ENCODE measurements around the gene REN. TPM values are rescaled to one million over a fixed set of nuclear protein-coding genes. Genes with fewer than 3 reads are reported as not detected.

REN gene
- total and polyA plus RNA-seq, 5 experiments from 2014 or later = not detected

DNA sequence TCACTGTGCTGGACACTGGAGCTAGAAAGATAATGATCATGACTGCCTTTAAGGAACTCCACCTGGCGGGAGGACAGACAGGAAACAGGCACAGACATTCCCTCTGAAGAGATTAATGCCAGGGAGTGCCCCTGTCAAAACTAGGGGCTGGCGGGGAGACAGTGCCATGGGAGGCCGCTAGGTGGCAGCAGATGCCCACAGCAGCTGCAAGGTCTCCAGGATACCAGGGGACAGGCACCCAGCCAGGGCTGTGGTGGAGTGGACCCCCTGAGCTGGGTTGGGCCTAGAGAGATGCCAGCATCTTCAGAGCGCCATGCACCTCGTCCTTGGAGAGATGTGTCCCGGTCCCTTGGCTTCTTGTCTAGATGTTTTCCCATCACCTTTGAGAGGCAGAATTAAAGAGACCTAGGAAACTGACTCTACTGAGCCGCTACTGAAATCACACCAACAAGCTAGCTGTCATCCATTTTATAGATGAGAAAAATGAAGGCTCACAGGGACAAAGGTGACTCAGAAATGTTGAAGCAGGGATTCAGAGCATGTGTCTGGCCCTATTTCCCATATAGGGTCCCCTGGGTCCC is 3.6 kb downstream of the REN start:
- POLR2A ChIA-PET = interaction anchor here (1.2 to 3.1 kb wide), 2 partner anchors 11 to 201 kb away, joined by 4 to 13 read pairs; partner anchors contain the start of gene ETNK2
- H3K9me3 Mint-ChIP-seq = peaks cover 0 to 7% (median 6%) of the 10 kb centered on the region in 9 donors
- H3K36me3 Mint-ChIP-seq = peaks cover 0 to 5% (median 4%) of the 10 kb centered on the region in 3 donors
- DNase-seq = peak; percentile 65 to 88 (median 78)
- H3K27ac Mint-ChIP-seq = peak overlapping the region in 1 of 10 donors; percentile 91
- H3K27me3 Mint-ChIP-seq = peaks cover 3 to 10% (median 6%) of the 10 kb centered on the region in 5 donors
- H3K4me3 Mint-ChIP-seq = no peak overlapping the region
- ATAC-seq = peak; percentile 98 to 100
- H3K4me1 Mint-ChIP-seq = peaks cover 0 to 2% (median 0%) of the 10 kb centered on the region in 4 donors

DNA sequence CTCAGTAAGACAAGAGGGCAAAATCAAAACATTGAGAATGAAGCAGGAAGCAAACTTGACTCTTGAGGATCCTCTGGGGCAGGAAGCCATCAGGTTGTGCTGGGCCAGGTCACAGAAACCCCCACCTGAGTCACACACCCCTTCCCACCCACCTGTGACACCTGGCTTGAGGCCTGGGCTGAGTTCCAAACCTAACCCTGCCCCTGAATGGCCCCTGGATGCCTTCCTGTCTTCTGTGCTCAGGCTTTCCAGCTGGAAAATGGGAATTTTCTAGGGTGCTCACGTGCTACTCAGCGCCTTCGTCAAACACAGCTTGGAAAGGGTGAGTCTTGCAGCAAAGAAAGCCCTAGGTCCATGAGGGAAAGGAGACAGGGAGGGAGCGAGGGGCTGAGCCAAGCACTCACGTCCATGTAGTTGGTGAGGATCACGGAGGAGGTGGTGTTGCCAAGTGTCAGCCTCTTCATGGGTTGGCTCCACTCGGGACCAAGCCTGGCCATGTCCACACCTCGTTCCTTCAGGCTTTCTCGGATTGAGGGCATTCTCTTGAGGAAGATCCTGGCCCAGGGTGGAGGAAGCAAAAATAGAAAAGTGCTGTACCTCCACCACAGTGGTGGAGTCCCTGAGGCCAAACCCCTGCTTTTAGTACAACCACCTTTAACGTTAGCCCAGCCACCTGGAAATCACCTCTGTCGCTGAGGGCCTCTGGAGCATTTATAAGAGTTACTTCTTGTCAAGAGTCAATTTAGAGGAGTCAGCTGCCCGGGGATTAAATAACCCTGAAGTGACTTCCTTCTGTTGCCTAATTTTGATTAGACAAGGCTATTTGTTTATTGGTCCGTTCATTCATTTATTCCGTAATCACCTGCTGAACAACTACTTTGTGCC is 4.3 kb downstream of the REN start:
- ATAC-seq (no peak), DNase-seq (no peak)
- Mint-ChIP-seq H3K27ac (peak overlapping the region in 1 of 10 donors; percentile 91), H3K36me3 (no peaks in the 10 kb centered on the region), H3K4me1 (peaks cover 0 to 2% (median 0%) of the 10 kb centered on the region in 4 donors), H3K4me3 (no peak overlapping the region), H3K27me3 (peaks cover 2 to 10% (median 6%) of the 10 kb centered on the region in 5 donors), H3K9me3 (peaks cover 0 to under 1% (median 0%) of the 10 kb centered on the region in 9 donors)
- POLR2A ChIA-PET = interaction anchor here (1.2 to 3.1 kb wide), 2 partner anchors 10 to 202 kb away, joined by 4 to 13 read pairs; partner anchors contain the start of gene ETNK2

DNA sequence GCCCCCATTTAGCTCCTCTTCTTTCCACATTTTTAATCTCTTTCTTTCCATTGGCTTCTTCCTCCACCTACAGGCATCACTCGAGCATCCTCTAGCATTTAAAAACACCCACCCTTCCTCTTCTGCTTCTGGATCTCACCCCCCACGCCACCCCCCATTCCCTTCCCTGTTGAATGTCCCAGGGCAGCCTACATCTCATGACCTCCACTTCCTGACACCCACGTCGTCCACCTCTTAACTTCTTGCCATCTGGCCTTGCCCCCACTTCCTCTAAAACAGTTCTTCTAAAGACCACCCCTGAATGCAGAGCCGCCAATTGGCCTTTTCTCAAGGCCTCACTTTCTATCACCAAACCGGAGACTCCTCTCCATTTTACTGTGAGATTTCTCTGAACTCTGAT is 8.2 kb downstream of the REN start:
- POLR2A ChIA-PET = interaction anchor here (0.6 to 0.7 kb wide), 2 partner anchors 192 to 1114 kb away, joined by 3 to 5 read pairs; no protein-coding TSS in a partner anchor
- Mint-ChIP-seq H3K4me1 (peaks cover 0 to 2% (median 0%) of the 10 kb centered on the region in 4 donors), H3K27ac (peak overlapping the region in 1 of 10 donors; percentile 23), H3K27me3 (peaks cover 2 to 9% (median 4%) of the 10 kb centered on the region in 5 donors), H3K36me3 (no peaks in the 10 kb centered on the region), H3K9me3 (no peaks in the 10 kb centered on the region), H3K4me3 (no peak overlapping the region)
- ATAC-seq (no peak), DNase-seq (no peak)

DNA sequence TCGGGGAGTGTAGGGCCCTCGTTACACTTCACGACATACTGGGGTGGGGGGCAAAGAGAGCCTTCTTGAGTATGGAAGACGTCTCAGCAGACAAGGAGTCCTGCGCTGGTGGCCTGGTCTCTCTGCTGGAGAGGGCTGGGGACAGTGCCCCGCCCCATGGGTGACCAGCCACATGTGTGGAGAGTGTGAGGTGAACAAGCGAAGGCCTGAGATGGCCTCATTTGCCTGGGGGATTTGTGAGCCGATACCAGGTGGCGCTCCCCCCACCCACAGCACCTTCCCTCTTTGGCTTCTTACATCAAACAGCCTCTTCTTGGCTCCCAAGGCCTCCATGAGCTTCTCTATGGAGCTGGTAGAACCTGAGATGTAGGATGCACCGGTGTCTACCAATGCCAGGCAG is 10.3 kb downstream of the REN start:
- H3K27me3 Mint-ChIP-seq = peaks cover 0 to 5% (median 2%) of the 10 kb centered on the region in 5 donors
- POLR2A ChIA-PET = no interaction called here

DNA sequence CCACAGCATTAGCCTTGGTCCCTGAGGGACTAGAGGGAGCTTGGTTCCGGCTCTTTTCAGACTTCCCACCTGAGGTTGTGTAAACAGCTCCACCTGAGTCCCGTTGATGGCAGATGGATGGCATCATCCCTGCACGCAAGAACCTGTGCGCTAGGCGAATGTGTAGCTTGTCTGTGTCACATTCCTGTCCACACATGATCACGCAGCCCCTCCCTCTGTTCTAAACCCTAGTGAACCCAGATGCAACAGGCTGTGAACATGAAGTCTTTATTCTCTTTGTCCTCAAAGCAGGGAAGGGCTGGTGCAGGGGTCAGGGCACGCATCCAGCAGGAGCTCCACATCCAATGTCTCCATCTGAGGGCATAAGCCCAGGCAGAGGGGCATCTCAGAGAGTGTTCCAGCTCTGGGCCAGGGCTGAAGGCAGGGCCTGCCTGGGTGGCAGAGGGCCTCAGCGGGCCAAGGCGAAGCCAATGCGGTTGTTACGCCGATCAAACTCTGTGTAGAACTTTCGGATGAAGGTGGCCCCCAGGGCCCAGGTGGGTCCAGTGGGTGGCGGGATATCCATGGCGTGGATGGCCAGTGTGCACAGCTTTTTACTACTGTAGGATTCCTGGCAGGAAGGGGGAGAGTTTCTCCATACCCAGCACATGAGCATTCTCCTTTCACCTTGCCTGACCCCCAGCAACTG is 11.4 kb downstream of the REN start:
- POLR2A ChIA-PET = no interaction called here
- Mint-ChIP-seq H3K27me3 (no peaks in the 10 kb centered on the region), H3K4me3 (peak overlapping the region in 2 of 10 donors; percentile 2 to 68), H3K9me3 (no peaks in the 10 kb centered on the region), H3K36me3 (no peaks in the 10 kb centered on the region), H3K27ac (no peak overlapping the region), H3K4me1 (peaks cover 0 to 15% (median 7%) of the 10 kb centered on the region in 4 donors)
- ATAC-seq (no peak), DNase-seq (no peak)

More for the DNA sequence above, 10.3 kb downstream of the REN start:
- Mint-ChIP-seq H3K27ac (peak overlapping the region in 2 of 10 donors; percentile 15 to 60), H3K4me3 (no peak overlapping the region), H3K9me3 (no peaks in the 10 kb centered on the region), H3K4me1 (peaks cover 0 to 7% (median 2%) of the 10 kb centered on the region in 4 donors), H3K36me3 (no peaks in the 10 kb centered on the region)
- ATAC-seq (no peak), DNase-seq (no peak)

DNA sequence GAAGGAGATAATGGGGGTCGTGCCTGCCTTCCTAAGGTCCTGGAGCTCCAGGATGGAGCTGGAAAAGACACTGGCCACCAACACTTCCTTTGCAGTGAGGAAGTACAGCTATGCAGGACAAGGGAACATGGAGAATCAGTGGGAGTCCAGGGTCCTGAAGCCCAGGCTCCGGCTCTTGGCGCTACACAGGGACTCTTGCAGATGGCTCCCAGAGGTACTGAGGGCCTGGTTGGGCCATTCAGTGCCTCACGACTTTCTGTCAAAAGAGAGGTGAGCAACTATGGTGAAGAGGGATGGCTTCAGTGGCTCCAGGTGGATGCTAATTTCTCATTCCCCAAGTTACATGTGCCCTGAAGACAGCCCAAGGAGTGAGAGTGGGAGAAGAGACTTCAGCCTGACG is 12.5 kb downstream of the REN start:
- H3K27ac Mint-ChIP-seq = no peak overlapping the region
- DNase-seq (no peak), ATAC-seq (no peak)
- POLR2A ChIA-PET = no interaction called here
- H3K36me3 Mint-ChIP-seq = no peaks in the 10 kb centered on the region
- peaks cover 2 to 15% (median 7%) of the 10 kb centered on the region in 4 donors for H3K4me1 Mint-ChIP-seq
- no peaks in the 10 kb centered on the region for H3K27me3 Mint-ChIP-seq
- H3K4me3 Mint-ChIP-seq = peak overlapping the region in 5 of 10 donors; percentile 5 to 41 (median 19)
- no peaks in the 10 kb centered on the region for H3K9me3 Mint-ChIP-seq

DNA sequence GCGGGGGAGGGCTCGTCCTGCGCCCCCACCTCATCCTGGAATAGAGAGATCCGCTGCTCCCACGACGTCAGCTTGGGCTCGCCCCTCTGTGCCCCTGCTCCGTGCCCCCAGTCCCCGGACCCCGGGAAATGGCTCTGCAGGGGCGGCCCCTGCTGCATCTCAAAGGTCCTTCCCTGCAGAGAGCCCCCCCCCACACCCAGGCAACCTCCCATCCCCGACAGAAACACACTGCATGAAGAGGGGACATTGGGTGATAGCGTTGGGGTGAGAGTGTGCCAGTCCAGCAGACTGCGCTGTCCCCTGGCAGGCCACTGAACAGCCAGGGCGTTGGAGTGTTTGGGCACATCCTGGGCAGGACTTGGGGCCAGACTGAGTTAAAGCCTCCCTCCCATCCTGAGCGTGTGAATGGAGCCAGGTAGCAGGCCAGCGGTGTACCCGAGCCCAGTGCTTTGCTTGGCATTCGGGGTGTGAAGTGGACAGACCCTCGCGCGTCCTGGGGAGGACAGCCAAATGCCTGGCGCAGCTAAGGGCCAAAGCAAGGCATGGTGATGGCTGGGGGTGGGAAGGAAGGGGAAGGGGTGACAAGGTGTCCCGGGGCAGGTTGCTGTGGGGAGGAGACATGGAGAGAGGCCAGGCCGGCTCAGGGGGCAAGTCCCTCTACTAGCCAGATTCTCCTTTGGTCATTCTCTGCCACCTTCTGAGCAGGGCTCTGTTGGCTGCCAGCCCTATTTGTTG is 13.7 kb downstream of the REN start:
- H3K36me3 Mint-ChIP-seq = no peaks in the 10 kb centered on the region
- ATAC-seq (peak in 1 of 2 donors; percentile 22), DNase-seq (no peak)
- no peaks in the 10 kb centered on the region for H3K9me3 Mint-ChIP-seq
- peak overlapping the region in 7 of 10 donors; percentile 20 to 74 (median 60) for H3K27ac Mint-ChIP-seq
- peaks cover 2 to 15% (median 7%) of the 10 kb centered on the region in 4 donors for H3K4me1 Mint-ChIP-seq
- POLR2A ChIA-PET = interaction anchor here (0.9 to 1.3 kb wide), 2 partner anchors 10 to 230 kb away, joined by 4 to 6 read pairs; no protein-coding TSS in a partner anchor
- H3K4me3 Mint-ChIP-seq = peak overlapping the region; percentile 64 to 87 (median 74)
- H3K27me3 Mint-ChIP-seq = no peaks in the 10 kb centered on the region

DNA sequence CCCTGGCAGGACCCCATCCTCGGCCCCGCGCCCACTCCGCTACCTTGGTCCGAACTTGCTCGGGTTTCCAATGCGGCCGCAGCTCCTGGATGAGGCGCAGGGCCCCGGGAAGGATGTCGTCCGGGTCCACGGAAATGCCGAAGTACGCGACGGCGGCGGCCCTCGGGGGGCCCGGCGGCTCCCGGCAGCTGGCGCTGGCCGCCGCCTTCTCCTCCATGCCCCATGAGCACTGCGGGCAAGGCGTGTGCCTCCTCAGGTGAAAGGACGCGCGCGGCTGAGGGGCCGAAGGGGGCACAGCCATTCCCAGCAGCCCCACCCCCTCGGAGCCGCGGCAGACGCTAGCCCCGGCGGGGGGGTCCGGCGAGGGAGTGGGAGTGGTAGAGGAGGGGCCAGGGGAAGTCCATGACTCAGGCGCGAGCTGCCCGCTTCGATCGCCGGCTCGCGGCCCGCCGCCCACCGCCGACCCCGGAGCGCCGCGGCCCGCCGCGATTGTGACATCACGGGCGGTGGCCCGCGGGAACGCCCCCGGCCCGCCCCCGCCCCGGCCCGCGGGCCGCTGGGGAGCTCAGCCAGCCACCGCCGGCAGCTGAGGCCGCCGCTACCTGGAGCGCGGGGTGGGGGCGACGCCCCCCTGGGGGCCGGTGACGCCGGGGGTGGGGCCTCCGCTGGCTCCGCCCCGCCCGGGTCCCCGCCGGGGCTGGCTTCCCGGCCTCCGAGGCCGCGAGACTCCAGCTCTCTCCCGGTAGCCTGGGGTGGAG is 14.4 kb downstream of the REN start, which contains the start of gene ETNK2:
TSS of gene ETNK2 (minus strand) at position 493 of the 758 bp plus-strand sequence. CDS start at position 301, 192 bp downstream.
- H3K36me3 Mint-ChIP-seq = no peaks in the 10 kb centered on the region
- no peaks in the 10 kb centered on the region for H3K27me3 Mint-ChIP-seq
- peaks cover 2 to 15% (median 7%) of the 10 kb centered on the region in 4 donors for H3K4me1 Mint-ChIP-seq
- H3K9me3 Mint-ChIP-seq = no peaks in the 10 kb centered on the region
- POLR2A ChIA-PET = interaction anchor here (0.5 to 1.3 kb wide), 3 partner anchors 11 to 289 kb away, joined by 4 to 6 read pairs (median 6); no protein-coding TSS in a partner anchor
- ATAC-seq (peak; percentile 83 to 84), DNase-seq (peak; percentile 32 to 77 (median 66))
- H3K27ac Mint-ChIP-seq = peak within 1 kb of the TSS in 8 of 10 donors; percentile 20 to 87 (median 68)
- peak within 1 kb of the TSS; percentile 70 to 88 (median 76) for H3K4me3 Mint-ChIP-seq

DNA sequence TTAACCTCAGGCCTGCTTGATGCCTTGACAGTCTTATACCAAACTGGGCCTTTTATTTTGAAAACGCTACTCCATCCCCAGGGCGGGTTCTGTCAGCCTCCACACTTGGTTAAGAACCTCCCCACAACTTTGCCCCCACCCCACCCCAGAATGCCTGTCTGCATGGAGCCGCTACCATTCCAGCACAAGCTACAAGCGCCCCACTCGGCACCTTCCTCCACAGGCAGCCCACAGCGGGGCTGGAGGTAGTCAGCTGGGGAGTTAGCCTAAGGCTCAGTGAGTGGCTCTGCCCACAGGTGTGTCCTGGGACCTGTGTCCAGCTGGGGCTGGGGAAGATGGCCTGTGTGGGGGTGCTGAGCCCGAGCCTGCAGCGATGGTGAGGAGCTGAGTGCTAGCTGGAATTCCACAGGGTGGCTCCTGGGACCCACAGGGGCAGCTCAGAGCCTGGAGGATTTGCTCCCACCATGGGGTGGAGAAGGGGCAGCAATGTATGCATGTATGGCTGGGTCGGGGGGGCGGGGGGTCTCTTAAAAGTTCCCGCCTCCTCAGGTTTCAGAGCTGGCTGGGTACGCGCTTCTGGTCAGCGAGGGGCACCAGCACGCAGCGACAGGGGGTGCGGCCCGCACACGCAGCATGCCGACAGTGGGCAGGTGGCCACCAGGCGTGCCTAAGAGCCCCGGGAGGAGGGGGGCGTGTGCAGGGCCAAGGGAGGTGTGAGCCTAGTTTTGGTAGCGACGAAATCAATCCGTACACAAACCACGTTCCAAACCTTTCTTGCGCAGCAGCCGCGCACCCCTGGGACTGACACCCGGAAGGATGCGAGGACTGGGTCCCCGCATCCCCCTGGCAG is 15.2 kb downstream of the REN start:
- no peaks in the 10 kb centered on the region for H3K36me3 Mint-ChIP-seq
- ATAC-seq (peak; percentile 27 to 33), DNase-seq (peak in 5 of 10 donors; percentile 4 to 29 (median 12))
- H3K4me3 Mint-ChIP-seq = peak overlapping the region; percentile 69 to 88 (median 70)
- H3K27me3 Mint-ChIP-seq = no peaks in the 10 kb centered on the region
- POLR2A ChIA-PET = interaction anchor here (1.3 kb wide), 1 partner anchor 12 kb away, joined by 4 read pairs; no protein-coding TSS in a partner anchor
- peaks cover 5 to 15% (median 7%) of the 10 kb centered on the region in 4 donors for H3K4me1 Mint-ChIP-seq
- peak overlapping the region in 6 of 10 donors; percentile 52 to 87 (median 66) for H3K27ac Mint-ChIP-seq
- H3K9me3 Mint-ChIP-seq = no peaks in the 10 kb centered on the region
